Parathyroid adenoma (tissue), 2 donors: ENCODE measurements around the gene FBXL5.

ENCODE experiments used
- H2AFZ ChIP-seq: fragments of 300-600 bp; sonication (generic); one replicate; pipeline ENCODE4 v1.7.0; 2017; ENCODE audit warnings: antibody characterized with exemption, mild to moderate bottlenecking
- H3K27ac ChIP-seq: fragments of 300-600 bp; sonication (generic); one replicate; pipeline ENCODE4 v1.7.0; 2017
- H3K27me3 ChIP-seq: fragments of 300-600 bp; sonication (generic); one replicate; pipeline ENCODE4 v1.7.0; 2017; ENCODE audit warnings: low read length; ENCODE audit not compliant: control insufficient read depth, insufficient read depth
- H3K36me3 ChIP-seq: fragments of 300-600 bp; sonication (generic); one replicate; pipeline ENCODE4 v1.7.0; 2017; ENCODE audit warnings: low read length; ENCODE audit not compliant: control insufficient read depth, insufficient read depth
- H3K4me1 ChIP-seq: fragments of 300-600 bp; sonication (generic); one replicate; pipeline ENCODE4 v1.7.0; 2017; ENCODE audit warnings: control low read depth
- H3K4me2 ChIP-seq: fragments of 300-600 bp; sonication (generic); one replicate; pipeline ENCODE4 v1.7.0; 2017; ENCODE audit warnings: low read length
- H3K4me3 ChIP-seq: fragments of 300-600 bp; sonication (generic); one replicate; pipeline ENCODE4 v1.7.0; 2017; ENCODE audit warnings: low read depth, low read length
- H3K79me2 ChIP-seq: fragments of 300-600 bp; sonication (generic); one replicate; pipeline ENCODE4 v1.7.0; 2017; ENCODE audit warnings: control low read depth
- H3K9ac ChIP-seq: fragments of 300-600 bp; sonication (generic); one replicate; pipeline ENCODE4 v1.7.0; 2017; ENCODE audit warnings: mild to moderate bottlenecking
- H3K9me3 ChIP-seq: fragments of 300-600 bp; sonication (generic); one replicate; pipeline ENCODE4 v1.7.0; 2017; ENCODE audit warnings: low read length; ENCODE audit not compliant: control insufficient read depth
- TF ChIP-seq, protein P1 (sequence below): fragments of 300-600 bp; sonication (generic); IDR thresholded peaks from one replicate; pipeline ENCODE4 v1.7.0; 2017; ENCODE audit warnings: antibody characterized with exemption, mild to moderate bottlenecking
- donor health status: primary hyperparathyroidism.

Gene FBXL5

DNA sequence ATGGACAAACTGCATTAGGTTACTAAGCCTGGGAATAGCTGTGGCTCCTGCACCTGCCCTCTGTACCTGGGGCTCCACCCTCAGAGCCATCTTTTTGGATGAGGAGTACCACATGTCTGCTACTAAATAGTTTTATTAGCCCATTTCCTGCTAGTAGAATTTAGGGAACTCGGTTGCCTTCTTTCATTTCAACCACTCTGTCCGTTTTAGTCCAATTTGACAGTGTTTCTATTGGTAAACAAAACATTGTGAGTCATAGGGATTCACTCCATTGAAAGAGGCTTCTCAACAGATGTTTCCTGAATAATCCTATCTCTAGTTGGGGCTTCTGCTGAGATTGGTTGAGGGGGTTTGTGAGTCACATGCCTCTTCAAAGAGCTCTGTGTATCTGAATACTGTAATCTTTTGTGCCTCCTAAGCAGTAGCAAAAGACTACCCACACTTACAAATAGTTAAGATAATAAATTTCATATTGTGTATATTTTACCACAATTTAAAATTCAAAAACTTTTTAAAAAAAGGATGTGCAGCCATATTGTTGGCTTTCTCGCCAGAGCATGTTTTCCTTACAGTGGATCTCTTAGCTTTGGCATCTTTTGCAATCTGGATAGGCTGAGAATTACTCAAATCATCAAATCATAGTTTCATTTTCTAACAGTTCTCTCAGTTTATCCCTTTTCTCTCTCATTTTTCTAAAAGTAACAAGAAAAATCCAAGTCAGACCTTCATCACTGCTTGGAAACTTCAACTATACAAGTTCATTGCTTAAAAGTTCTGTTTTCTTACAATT is 36.4 kb upstream of the FBXL5 start:
- H3K4me2 ChIP-seq = no peak overlapping the region
- H3K9me3 ChIP-seq = no peaks in the 10 kb centered on the region
- H3K4me1 ChIP-seq = no peaks in the 10 kb centered on the region
- no peaks in the 10 kb centered on the region for H3K79me2 ChIP-seq
- H3K36me3 ChIP-seq = no peaks in the 10 kb centered on the region
- no peaks in the 10 kb centered on the region for H3K27me3 ChIP-seq
- TF ChIP-seq, protein P1, sequence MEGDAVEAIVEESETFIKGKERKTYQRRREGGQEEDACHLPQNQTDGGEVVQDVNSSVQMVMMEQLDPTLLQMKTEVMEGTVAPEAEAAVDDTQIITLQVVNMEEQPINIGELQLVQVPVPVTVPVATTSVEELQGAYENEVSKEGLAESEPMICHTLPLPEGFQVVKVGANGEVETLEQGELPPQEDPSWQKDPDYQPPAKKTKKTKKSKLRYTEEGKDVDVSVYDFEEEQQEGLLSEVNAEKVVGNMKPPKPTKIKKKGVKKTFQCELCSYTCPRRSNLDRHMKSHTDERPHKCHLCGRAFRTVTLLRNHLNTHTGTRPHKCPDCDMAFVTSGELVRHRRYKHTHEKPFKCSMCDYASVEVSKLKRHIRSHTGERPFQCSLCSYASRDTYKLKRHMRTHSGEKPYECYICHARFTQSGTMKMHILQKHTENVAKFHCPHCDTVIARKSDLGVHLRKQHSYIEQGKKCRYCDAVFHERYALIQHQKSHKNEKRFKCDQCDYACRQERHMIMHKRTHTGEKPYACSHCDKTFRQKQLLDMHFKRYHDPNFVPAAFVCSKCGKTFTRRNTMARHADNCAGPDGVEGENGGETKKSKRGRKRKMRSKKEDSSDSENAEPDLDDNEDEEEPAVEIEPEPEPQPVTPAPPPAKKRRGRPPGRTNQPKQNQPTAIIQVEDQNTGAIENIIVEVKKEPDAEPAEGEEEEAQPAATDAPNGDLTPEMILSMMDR = no peak
- H3K9ac ChIP-seq = no peak overlapping the region
- H3K27ac ChIP-seq = no peak overlapping the region
- H3K4me3 ChIP-seq = no peak overlapping the region
- H2AFZ ChIP-seq = no peak overlapping the region

DNA sequence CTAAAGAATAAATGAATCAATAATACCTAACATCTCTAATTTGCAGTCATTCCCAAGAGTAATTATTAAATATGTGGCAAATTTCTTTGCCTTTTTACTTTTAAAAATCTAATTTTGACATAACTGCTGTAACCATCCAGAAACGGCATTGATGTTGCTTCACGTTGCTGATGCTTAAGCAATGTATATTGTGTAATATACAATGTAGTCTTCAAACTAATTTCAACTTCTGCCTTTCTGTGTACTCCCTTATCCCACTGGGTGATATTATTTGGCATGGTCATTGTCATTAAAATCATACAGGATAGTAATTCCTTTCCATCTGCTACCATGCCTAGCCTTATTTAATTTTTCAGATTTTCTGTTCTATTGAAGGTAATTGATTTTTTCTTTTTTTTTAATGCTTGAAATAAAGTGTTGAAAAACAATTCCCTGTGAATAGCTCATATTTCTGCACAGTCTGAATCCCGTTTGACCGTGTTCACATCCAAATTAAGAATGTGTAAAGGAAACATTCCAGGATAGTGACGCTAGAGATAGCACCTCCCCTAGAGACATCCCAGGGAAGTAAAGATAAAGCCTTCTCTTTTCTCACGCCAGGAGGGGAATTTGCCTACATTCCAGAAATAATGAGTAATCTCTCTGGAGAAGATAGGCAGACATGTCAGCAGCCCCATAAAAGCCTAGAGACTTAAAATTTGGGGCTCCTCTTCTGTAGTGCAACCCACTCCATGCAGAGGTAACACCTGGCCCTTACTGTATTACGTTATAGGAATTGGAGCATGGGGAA is 35.1 kb upstream of the FBXL5 start:
- Histone ChIP-seq H3K27me3 (no peaks in the 10 kb centered on the region), H2AFZ (no peak overlapping the region), H3K27ac (no peak overlapping the region)

DNA sequence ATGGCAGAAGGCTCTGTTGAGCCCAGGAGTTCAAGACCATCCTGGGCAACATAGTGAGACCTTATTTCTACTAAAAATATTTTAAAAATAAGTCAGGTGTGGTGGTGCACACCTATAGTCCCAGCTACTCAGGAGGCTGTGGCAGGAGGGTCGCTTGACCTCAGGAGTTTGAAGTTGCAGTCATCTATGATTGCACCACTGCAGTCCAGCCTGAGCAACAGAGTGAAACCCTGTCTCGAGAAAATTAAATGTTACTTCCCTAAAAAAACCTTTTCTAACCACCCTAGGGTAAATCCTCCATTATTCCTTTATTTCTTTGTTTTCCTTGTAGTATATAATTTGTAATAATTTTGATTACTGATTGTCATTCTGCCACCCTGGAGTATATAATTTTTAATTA is 34.4 kb upstream of the FBXL5 start:
- H3K36me3 ChIP-seq = no peaks in the 10 kb centered on the region
- H3K9ac ChIP-seq = no peak overlapping the region
- TF ChIP-seq, protein P1 = no peak
- H3K4me3 ChIP-seq = no peak overlapping the region
- no peaks in the 10 kb centered on the region for H3K4me1 ChIP-seq
- H3K27me3 ChIP-seq = no peaks in the 10 kb centered on the region
- no peak overlapping the region for H2AFZ ChIP-seq
- no peak overlapping the region for H3K27ac ChIP-seq
- H3K79me2 ChIP-seq = no peaks in the 10 kb centered on the region
- H3K9me3 ChIP-seq = no peaks in the 10 kb centered on the region
- H3K4me2 ChIP-seq = no peak overlapping the region

More for the DNA sequence above, 35.1 kb upstream of the FBXL5 start:
- no peaks in the 10 kb centered on the region for H3K79me2 ChIP-seq
- TF ChIP-seq, protein P1 = no peak
- no peaks in the 10 kb centered on the region for H3K9me3 ChIP-seq
- H3K9ac ChIP-seq = no peak overlapping the region
- no peak overlapping the region for H3K4me3 ChIP-seq
- no peaks in the 10 kb centered on the region for H3K4me1 ChIP-seq
- no peak overlapping the region for H3K4me2 ChIP-seq
- no peaks in the 10 kb centered on the region for H3K36me3 ChIP-seq

- Histone ChIP-seq H3K4me1 (no peaks in the 10 kb centered on the region), H3K4me2 (no peak overlapping the region), H3K36me3 (no peaks in the 10 kb centered on the region), H3K79me2 (no peaks in the 10 kb centered on the region), H3K9ac (no peak overlapping the region), H3K4me3 (no peak overlapping the region), H3K27me3 (no peaks in the 10 kb centered on the region), H3K9me3 (no peaks in the 10 kb centered on the region), H2AFZ (no peak overlapping the region), H3K27ac (no peak overlapping the region)
- TF ChIP-seq, protein P1 = no peak
These were observed 32.9 kb upstream of the FBXL5 start for GRCh38 chr4:15688051-15688450.
